PC-3 (cell line): ENCODE data around the gene PTPRN2. TPM values are rescaled to one million over a fixed set of nuclear protein-coding genes. Genes with fewer than 3 reads are reported as not detected.

Experiments used
- ATAC-seq: fragments of 200-7000 bp; cut with Tn5 transposase; 2 replicates; pipeline ENCODE4 v1.9.1; 2020; ENCODE audit warnings: mild to moderate bottlenecking, moderate library complexity
- BruUV-seq: library from RNA; stranded (reverse); fragments of 400-500 nt; replicated peaks from 2 replicates; lab custom pipeline; 2021; lab: Mats Ljungman, UMichigan
- CTCF ChIA-PET: fragments of 300-600 bp; sonication (Branson Sonifier 250); formaldehyde crosslinking; loops from one replicate; lab custom pipeline; 2022; ENCODE audit warnings: antibody characterized with exemption; lab: Charles Lee
- POLR2A ChIA-PET: fragments of 300-600 bp; sonication (Branson Sonifier 250); formaldehyde crosslinking; loops from one replicate; lab custom pipeline; 2022; ENCODE audit warnings: antibody characterized with exemption; ENCODE audit not compliant: unreplicated experiment; lab: Charles Lee
- DNase-seq: peaks from one replicate; pipeline ENCODE4 v3.0.0-alpha.2; 2015
- H2AFZ ChIP-seq: fragments of 300-600 bp; sonication (generic); 2 replicates; pipeline ENCODE4 v1.6.0; 2016; ENCODE audit warnings: antibody characterized with exemption, low read length
- H3F3A ChIP-seq: fragments of 300-600 bp; sonication (generic); one replicate; pipeline ENCODE4 v1.6.0; 2017; ENCODE audit warnings: antibody characterized with exemption, low read length, control low read depth, mild to moderate bottlenecking; ENCODE audit not compliant: unreplicated experiment
- H3K27ac ChIP-seq: fragments of 300-600 bp; sonication (generic); 2 replicates; pipeline ENCODE4 v1.5.1; 2016; ENCODE audit warnings: mild to moderate bottlenecking, low read length
- H3K27me3 ChIP-seq: fragments of 300-600 bp; sonication (generic); 2 replicates; pipeline ENCODE4 v1.6.1; 2016; ENCODE audit warnings: low read length, mixed read lengths
- H3K36me3 ChIP-seq: fragments of 300-600 bp; sonication (generic); 2 replicates; pipeline ENCODE4 v1.6.1; 2016; ENCODE audit warnings: low read depth, mixed run types, low read length, mixed read lengths
- H3K4me1 ChIP-seq: fragments of 300-600 bp; sonication (generic); 2 replicates; pipeline ENCODE4 v1.5.1; 2016; ENCODE audit warnings: low read length; ENCODE audit not compliant: insufficient read depth
- H3K4me2 ChIP-seq: fragments of 300-600 bp; sonication (generic); 2 replicates; pipeline ENCODE4 v1.6.0; 2016; ENCODE audit warnings: low read length
- H3K4me3 ChIP-seq: fragments of 300-600 bp; sonication (generic); 2 replicates; pipeline ENCODE4 v1.5.1; 2016; ENCODE audit warnings: mild to moderate bottlenecking, low read length, mixed read lengths
- H3K79me2 ChIP-seq: fragments of 300-600 bp; sonication (generic); 2 replicates; pipeline ENCODE4 v1.6.1; 2017; ENCODE audit warnings: low read length, mixed read lengths
- H3K9ac ChIP-seq: fragments of 300-600 bp; sonication (generic); 2 replicates; pipeline ENCODE4 v1.6.0; 2016; ENCODE audit warnings: mild to moderate bottlenecking, low read length
- H3K9me2 ChIP-seq: fragments of 300-600 bp; sonication (generic); replicated peaks from 2 replicates; pipeline ENCODE4 v1.6.1; 2016; ENCODE audit warnings: mixed run types, low read length, mixed read lengths
- H3K9me3 ChIP-seq: fragments of 300-600 bp; sonication (generic); 2 replicates; pipeline ENCODE4 v1.6.1; 2016; ENCODE audit warnings: low read length, mixed read lengths
- H4K20me1 ChIP-seq: fragments of 300-600 bp; sonication (generic); 2 replicates; pipeline ENCODE4 v1.6.1; 2016; ENCODE audit warnings: low read length, mixed read lengths
- CTCF ChIP-seq: fragments of 300-600 bp; sonication (generic); conservative IDR thresholded peaks from 2 replicates; pipeline ENCODE4 v1.5.1; 2017; ENCODE audit warnings: antibody characterized with exemption, low read depth, mild to moderate bottlenecking, low read length
- EZH2 ChIP-seq: fragments of 300-600 bp; sonication (generic); IDR thresholded peaks from one replicate; pipeline ENCODE4 v1.6.1; 2017; ENCODE audit warnings: antibody characterized with exemption, mild to moderate bottlenecking, low read length; ENCODE audit not compliant: unreplicated experiment
- EZH2phosphoT487 ChIP-seq: fragments of 300-600 bp; sonication (generic); IDR thresholded peaks from 2 replicates; pipeline ENCODE4 v1.6.1; 2018; ENCODE audit warnings: mild to moderate bottlenecking, antibody characterized with exemption, low read length, borderline replicate concordance
- intact Hi-C: fragments of 100-400 bp; cut with micrococcal nuclease; formaldehyde crosslinking; loops from 2 replicates; pipeline ENCODE4 v1.9.0; 2023
- total RNA-seq: library from RNA; depleted of rRNA; stranded (reverse); fragments of >200 nt; gene quantifications from 2 replicates; pipeline ENCODE4 v1.2.3, GENCODE V29; 2014

The PTPRN2 gene
- total RNA-seq, 1 experiment from 2014 or later: 3.2 TPM

- BruUV-seq: no TSS peak
- H3K4me2 ChIP-seq: no peak overlapping the region
- no peaks in the 10 kb centered on the region for H3K36me3 ChIP-seq
- ChIA-PET CTCF (no interaction called here), POLR2A (no interaction called here)
- no peak overlapping the region for H3K4me3 ChIP-seq
- H4K20me1 ChIP-seq: no peaks in the 10 kb centered on the region
- H3K9me2 ChIP-seq: no peaks in the 10 kb centered on the region
- intact Hi-C loops: no loop called here
- no peak for TF ChIP-seq EZH2phosphoT487
- TF ChIP-seq EZH2: no peak
- TF ChIP-seq CTCF: no peak
- no peaks in the 10 kb centered on the region for H3K27me3 ChIP-seq
- no peaks in the 10 kb centered on the region for H3F3A ChIP-seq
- no peak overlapping the region for H2AFZ ChIP-seq
- H3K4me1 ChIP-seq: peaks cover 2% of the 10 kb centered on the region
- H3K9ac ChIP-seq: no peak overlapping the region
- H3K27ac ChIP-seq: no peak overlapping the region
- DNase-seq (no peak), ATAC-seq (no peak)
- no peaks in the 10 kb centered on the region for H3K79me2 ChIP-seq
- H3K9me3 ChIP-seq: no peaks in the 10 kb centered on the region
Measured at GRCh38 chr7:158488181-158488971, 99.2 kb downstream of the PTPRN2 start.

GRCh38 chr7:158487631-158488151 is 99.9 kb downstream of the PTPRN2 start:
- Histone ChIP-seq H4K20me1 (no peaks in the 10 kb centered on the region), H3K4me3 (no peak overlapping the region), H3K4me2 (no peak overlapping the region), H3K27me3 (no peaks in the 10 kb centered on the region), H3K9me3 (no peaks in the 10 kb centered on the region), H3K79me2 (no peaks in the 10 kb centered on the region), H3F3A (no peaks in the 10 kb centered on the region), H3K9me2 (no peaks in the 10 kb centered on the region), H3K27ac (no peak overlapping the region), H3K4me1 (peaks cover 9% of the 10 kb centered on the region), H3K9ac (no peak overlapping the region), H2AFZ (no peak overlapping the region), H3K36me3 (no peaks in the 10 kb centered on the region)
- BruUV-seq: no TSS peak
- no peak for TF ChIP-seq EZH2phosphoT487
- no peak for TF ChIP-seq CTCF
- ATAC-seq: no peak
- DNase-seq: no peak
- CTCF ChIA-PET: no interaction called here
- POLR2A ChIA-PET: no interaction called here
- intact Hi-C loops: no loop called here

GRCh38 chr7:158486919-158487318 is 100.7 kb downstream of the PTPRN2 start:
- no peaks in the 10 kb centered on the region for H3K9me3 ChIP-seq
- H3K4me2 ChIP-seq: no peak overlapping the region
- POLR2A ChIA-PET: no interaction called here

More at GRCh38 chr7:158486919-158487318, 100.7 kb downstream of the PTPRN2 start:
- H3F3A ChIP-seq: no peaks in the 10 kb centered on the region
- BruUV-seq: no TSS peak
- peaks cover 17% of the 10 kb centered on the region for H3K4me1 ChIP-seq
- ATAC-seq: no peak
- no peak overlapping the region for H3K9ac ChIP-seq
- H4K20me1 ChIP-seq: no peaks in the 10 kb centered on the region
- no peak for DNase-seq
- H3K4me3 ChIP-seq: no peak overlapping the region
- CTCF ChIA-PET: no interaction called here
- no peaks in the 10 kb centered on the region for H3K36me3 ChIP-seq
- H3K27ac ChIP-seq: no peak overlapping the region
- TF ChIP-seq CTCF (no peak), EZH2phosphoT487 (no peak), EZH2 (no peak)
- intact Hi-C loops: no loop called here
- H3K27me3 ChIP-seq: no peaks in the 10 kb centered on the region
- H2AFZ ChIP-seq: no peak overlapping the region
- H3K9me2 ChIP-seq: no peaks in the 10 kb centered on the region
- no peaks in the 10 kb centered on the region for H3K79me2 ChIP-seq
